ENCODE results near the gene SUGCT.

The SUGCT gene

GRCh38 chr7:40800771-40801170, 666.0 kb downstream of the SUGCT start:
- FAIRE-seq: no peak

- FAIRE-seq: no peak
Observed at GRCh38 chr7:40802497-40802896, 667.7 kb downstream of the SUGCT start.

GRCh38 chr7:40804477-40805215, 669.8 kb downstream of the SUGCT start:
- no peak for FAIRE-seq

- FAIRE-seq: no peak
Observed at GRCh38 chr7:40805361-40805760, 670.6 kb downstream of the SUGCT start.

GRCh38 chr7:40808378-40808942, 673.7 kb downstream of the SUGCT start:
- FAIRE-seq: no peak

- no peak for FAIRE-seq
Observed at GRCh38 chr7:40810274-40810673, 675.5 kb downstream of the SUGCT start.

GRCh38 chr7:40811666-40812065, 676.9 kb downstream of the SUGCT start:
- no peak for FAIRE-seq

GRCh38 chr7:40815022-40815421, 680.2 kb downstream of the SUGCT start:
- FAIRE-seq: no peak

GRCh38 chr7:40815512-40815911, 680.7 kb downstream of the SUGCT start:
- FAIRE-seq: no peak

GRCh38 chr7:40822861-40823260, 688.1 kb downstream of the SUGCT start:
- no peak for FAIRE-seq

- no peak for FAIRE-seq
Observed at GRCh38 chr7:40824461-40824860, 689.7 kb downstream of the SUGCT start.

- FAIRE-seq: no peak
Observed at GRCh38 chr7:40826411-40827221, 691.8 kb downstream of the SUGCT start.

GRCh38 chr7:40827222-40828085, 692.6 kb downstream of the SUGCT start:
- no peak for FAIRE-seq

- no peak for FAIRE-seq
Observed at GRCh38 chr7:40828686-40829600, 694.1 kb downstream of the SUGCT start.

- no peak for FAIRE-seq
Observed at GRCh38 chr7:40833191-40833887, 698.5 kb downstream of the SUGCT start.

GRCh38 chr7:40833888-40834234, 699.1 kb downstream of the SUGCT start:
- no peak for FAIRE-seq

GRCh38 chr7:40836218-40836617, 701.4 kb downstream of the SUGCT start:
- no peak for FAIRE-seq

GRCh38 chr7:40839881-40840280, 705.1 kb downstream of the SUGCT start:
- no peak for FAIRE-seq

GRCh38 chr7:40840990-40841389, 706.2 kb downstream of the SUGCT start:
- FAIRE-seq: no peak

GRCh38 chr7:40842641-40843040, 707.8 kb downstream of the SUGCT start:
- FAIRE-seq: no peak

- no peak for FAIRE-seq
Observed at GRCh38 chr7:40843338-40843985, 708.7 kb downstream of the SUGCT start.

All from TTC549 (cell line).